Skeletal muscle satellite cell (primary cell): ENCODE data around the gene PRPF8.
"Not testable (repeated sequence)": the region's sequence is repeated elsewhere in the genome, so short reads cannot be mapped to it uniquely, and the experiment has no call there.

ENCODE experiments used
- H3K27me3 ChIP-seq: 2 replicates; pipeline ENCODE4 v1.7.0; 2013; ENCODE audit warnings: low read length; ENCODE audit not compliant: control insufficient read depth, insufficient read depth
- H3K36me3 ChIP-seq: 2 replicates; pipeline ENCODE4 v1.7.0; 2013; ENCODE audit warnings: mild to moderate bottlenecking, control low read depth, low read length; ENCODE audit not compliant: insufficient read depth
- H3K4me1 ChIP-seq: 2 replicates; pipeline ENCODE4 v1.7.0; 2013; ENCODE audit warnings: low read length; ENCODE audit not compliant: control insufficient read depth, insufficient read depth
- H3K4me2 ChIP-seq: 2 replicates; pipeline ENCODE4 v1.7.0; 2013; ENCODE audit warnings: mild to moderate bottlenecking, low read length
- H3K4me3 ChIP-seq: 2 replicates; pipeline ENCODE4 v1.7.0; 2013; ENCODE audit warnings: low read length
- H3K9ac ChIP-seq: 2 replicates; pipeline ENCODE4 v1.7.0; 2013; ENCODE audit warnings: mild to moderate bottlenecking, low read depth, low read length, moderate library complexity
- H3K9me3 ChIP-seq: replicated peaks from 2 replicates; pipeline ENCODE4 v1.7.0; 2013; ENCODE audit warnings: mild to moderate bottlenecking, control low read depth, low read length

The PRPF8 gene

DNA sequence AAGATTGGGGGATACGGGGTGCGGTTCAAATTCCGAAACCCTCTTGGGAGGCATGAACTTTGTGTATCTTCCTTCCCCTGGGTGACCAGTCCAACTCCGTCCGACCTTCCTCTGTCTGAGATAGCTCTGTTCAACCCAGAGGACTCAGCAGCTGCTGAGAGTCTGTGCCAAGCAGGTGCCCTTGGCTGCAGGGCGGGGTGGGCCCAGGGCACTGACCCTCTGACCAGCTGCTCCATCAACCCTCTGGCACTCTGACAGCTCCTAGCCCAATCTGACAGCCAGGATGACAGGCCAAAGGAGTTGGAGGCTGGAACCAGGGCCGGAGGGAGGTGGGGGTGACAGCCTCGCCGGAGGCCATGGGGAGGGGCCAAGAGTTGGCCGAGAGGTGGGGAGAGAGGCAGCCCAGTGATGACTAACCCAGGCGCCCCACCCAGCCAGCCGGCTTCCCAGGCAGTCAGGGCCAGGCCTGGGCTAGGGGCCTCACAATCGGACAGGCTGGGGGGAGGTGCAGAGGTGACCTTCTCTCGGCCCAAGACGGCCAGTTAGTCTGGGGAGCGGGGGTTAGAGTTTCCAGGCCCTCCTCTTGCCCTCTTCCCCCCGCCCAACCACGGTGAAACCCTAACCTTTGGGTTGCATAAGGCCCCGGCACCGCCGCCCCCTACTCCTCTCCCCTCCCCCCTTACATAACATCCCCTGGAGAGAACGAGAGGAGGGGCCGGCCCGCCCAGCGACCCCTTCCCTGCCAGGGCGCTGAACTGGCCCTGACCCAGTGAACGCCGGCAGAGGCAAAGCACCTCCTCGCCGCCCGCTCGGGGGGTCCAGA lies 30.5 kb upstream of the PRPF8 start:
- Histone ChIP-seq H3K4me1 (peaks cover 56% of the 10 kb centered on the region), H3K27me3 (no peaks in the 10 kb centered on the region), H3K9me3 (no peaks in the 10 kb centered on the region), H3K36me3 (peaks cover 39% of the 10 kb centered on the region), H3K4me3 (peak overlapping the region; percentile 79), H3K9ac (peak overlapping the region; percentile 91), H3K4me2 (peak overlapping the region; percentile 99)

DNA sequence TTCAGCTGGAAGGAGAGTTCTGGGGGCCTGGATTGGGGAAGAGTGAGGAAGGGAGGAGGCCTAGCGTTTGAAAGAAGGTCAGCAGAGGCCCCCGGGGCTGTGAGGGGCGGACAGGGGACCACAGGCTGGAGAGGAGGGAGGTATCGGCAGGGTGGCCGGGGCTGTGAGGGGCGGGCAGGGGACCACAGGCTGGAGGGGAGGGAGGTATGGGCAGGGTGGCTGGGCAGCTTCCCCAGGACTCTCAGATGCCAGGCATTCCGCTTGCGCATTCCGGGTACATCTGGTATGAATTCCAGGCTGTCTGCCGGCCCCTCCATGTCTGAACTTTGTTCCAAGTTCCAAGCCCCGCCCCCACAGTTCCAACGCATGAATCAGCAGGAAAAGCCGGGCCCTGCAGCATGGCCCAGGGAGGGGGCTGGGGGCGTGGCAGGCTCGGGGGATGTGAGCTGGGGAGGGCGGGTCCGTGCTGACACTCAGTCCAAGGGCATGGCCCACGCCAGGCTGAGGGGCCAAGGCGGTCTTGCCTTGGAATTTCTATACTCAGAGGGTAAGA lies 29.8 kb upstream of the PRPF8 start:
- Histone ChIP-seq H3K9me3 (no peaks in the 10 kb centered on the region), H3K9ac (peak overlapping the region; percentile 95), H3K4me1 (peaks cover 54% of the 10 kb centered on the region), H3K4me2 (peak overlapping the region; percentile 99), H3K27me3 (no peaks in the 10 kb centered on the region), H3K36me3 (peaks cover 39% of the 10 kb centered on the region), H3K4me3 (peak overlapping the region; percentile 79)

DNA sequence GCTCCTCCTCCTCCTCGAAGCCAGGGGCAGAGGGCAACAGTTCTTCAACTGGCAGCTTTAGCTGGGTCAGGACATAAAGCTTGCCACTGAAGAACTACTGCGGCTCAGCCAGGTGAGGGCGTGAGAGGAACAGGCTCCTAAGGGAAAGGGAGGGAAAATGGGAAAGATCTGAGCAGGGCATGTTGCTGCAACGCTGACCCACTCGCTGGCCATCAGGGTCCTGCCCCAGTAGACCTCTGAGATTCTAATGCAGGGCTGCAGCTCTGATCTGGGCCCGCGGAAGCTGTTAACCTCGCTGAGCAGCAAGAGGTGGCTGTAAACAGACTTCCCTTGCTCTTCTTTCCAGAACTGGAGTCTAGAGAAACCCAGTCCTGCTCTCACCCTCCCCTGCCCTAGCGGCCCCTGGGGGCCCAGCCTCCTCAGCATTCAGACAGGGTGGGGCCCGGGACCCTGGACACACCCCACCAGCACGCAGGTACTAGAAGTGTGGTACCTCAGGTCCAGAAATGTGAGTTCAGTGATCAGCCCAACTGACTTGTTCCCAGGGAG lies 29.3 kb upstream of the PRPF8 start:
- Histone ChIP-seq H3K9me3 (no peaks in the 10 kb centered on the region), H3K27me3 (no peaks in the 10 kb centered on the region), H3K36me3 (peaks cover 39% of the 10 kb centered on the region), H3K4me1 (peaks cover 54% of the 10 kb centered on the region), H3K9ac (peak overlapping the region; percentile 95), H3K4me3 (peak overlapping the region; percentile 79), H3K4me2 (peak overlapping the region; percentile 99)

DNA sequence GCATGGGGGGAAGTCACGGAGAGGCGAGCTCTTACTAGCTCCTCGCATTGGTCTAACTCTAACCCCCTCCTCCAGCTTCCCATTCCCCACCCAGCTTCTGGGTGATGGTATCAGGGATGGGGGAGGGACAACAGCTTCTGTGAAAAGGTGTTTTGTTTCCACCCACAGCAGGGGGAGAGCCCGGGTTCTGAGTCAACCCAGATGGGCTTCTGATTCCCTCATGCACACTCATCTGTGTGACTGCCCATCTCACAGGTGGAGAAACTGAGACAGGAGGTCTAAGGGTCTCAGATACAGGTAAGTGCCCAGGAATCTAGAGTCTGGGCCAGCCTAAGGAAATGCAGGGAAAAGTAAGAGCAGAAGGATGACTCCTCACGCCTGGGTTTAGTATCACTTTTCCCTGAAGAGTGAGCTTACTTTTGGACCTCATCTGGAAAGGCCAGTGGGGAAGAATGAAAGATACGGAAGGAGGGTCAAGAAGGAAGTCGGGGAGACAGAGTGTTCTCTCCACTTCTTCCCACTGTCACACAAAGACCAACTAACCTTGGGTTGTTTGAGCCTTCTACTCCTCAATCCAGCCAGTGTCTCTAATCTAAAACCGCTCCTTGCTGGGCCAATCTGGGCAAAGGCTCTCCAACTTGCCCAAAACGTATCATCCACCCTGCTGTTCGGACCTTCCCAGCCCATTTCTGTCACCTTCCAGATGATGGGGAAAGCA lies 28.7 kb upstream of the PRPF8 start:
- Histone ChIP-seq H3K9ac (peak overlapping the region; percentile 95), H3K4me2 (peak overlapping the region; percentile 99), H3K4me3 (peak overlapping the region; percentile 79), H3K4me1 (peaks cover 49% of the 10 kb centered on the region), H3K9me3 (no peaks in the 10 kb centered on the region), H3K36me3 (peaks cover 39% of the 10 kb centered on the region), H3K27me3 (no peaks in the 10 kb centered on the region)

DNA sequence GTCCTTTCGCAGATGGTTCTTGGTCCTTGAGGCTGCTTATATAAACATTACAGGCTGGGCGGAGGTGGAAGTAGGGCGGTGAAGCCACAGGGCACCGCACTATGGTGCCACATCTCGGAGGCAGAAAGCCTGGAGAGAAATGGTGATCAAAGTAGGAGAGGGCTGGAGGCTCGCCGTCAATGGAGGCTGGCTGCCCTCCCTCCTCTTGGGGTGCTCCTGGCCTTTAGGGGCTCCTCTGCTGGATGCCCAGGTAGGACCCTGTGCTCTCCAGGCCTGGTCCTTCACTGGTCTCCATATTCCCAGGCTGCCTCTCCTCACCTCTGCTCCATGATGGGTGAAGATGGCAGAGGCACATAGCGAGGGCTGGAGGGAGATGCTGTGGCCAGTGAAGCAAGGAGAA lies 27.6 kb upstream of the PRPF8 start:
- Histone ChIP-seq H3K4me2 (peak overlapping the region; percentile 99), H3K36me3 (peaks cover 39% of the 10 kb centered on the region), H3K4me1 (peaks cover 39% of the 10 kb centered on the region), H3K4me3 (peak overlapping the region; percentile 79), H3K9me3 (no peaks in the 10 kb centered on the region), H3K9ac (peak overlapping the region; percentile 95), H3K27me3 (no peaks in the 10 kb centered on the region)

DNA sequence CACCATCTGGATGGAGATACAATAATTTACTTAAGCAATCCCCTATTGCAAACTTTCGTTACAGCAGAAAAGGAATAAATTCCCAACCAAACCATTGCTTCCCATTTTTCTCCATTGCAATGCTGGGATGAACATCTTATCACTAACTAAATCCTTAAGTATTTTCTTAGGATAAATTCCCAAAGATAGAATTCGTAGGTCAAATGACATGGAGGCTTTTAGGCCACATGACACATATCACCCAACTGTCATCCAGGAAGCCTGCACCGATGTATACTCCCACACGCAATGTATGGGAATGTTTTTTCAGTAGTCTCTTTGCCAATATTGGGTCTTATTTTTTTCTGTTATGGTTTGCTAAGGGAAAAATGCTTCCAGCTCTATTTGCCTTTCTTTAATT lies 27.1 kb upstream of the PRPF8 start:
- Histone ChIP-seq H3K27me3 (no peaks in the 10 kb centered on the region), H3K36me3 (peaks cover 39% of the 10 kb centered on the region), H3K4me3 (peak overlapping the region; percentile 79), H3K9ac (no peak overlapping the region), H3K9me3 (no peaks in the 10 kb centered on the region), H3K4me2 (peak overlapping the region; percentile 99), H3K4me1 (peaks cover 39% of the 10 kb centered on the region)

DNA sequence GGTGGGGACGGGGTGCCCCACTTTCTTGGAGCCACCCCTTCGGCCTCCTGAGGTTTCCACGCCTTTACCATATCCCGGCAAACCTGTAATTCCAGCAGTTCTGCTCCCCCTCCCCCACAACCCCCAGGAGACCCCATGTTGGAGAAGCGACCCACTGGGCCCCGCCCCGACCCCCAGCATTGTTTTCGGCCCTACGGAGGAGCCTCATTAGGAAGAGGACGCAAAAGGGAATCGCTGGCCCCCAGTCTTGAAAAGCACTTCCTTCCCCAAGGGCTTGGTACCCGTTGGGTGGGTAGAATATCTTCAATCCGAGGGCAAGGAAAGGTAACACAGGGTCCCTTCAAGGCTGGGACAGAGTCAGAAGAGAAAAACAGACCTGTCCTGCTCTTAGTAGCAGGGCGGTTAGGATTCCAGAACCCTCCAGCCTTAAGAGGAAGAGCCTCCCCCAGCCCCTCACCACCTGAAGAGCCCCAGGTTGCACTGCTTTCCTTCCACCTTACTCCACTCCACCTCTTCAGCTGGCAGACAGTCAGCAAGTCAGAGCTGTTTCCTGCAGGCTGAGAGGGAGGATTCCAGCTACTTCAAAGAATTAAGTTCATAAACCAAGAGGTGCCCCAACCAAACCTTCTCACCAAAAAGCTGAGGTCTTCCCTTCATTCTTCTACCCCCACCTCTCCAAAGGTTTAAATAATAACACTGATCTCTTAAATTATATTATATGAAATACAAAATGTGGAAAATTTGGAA lies 26.3 kb upstream of the PRPF8 start:
- Histone ChIP-seq H3K9ac (peak overlapping the region; percentile 80), H3K4me1 (peaks cover 39% of the 10 kb centered on the region), H3K36me3 (peaks cover 39% of the 10 kb centered on the region), H3K27me3 (no peaks in the 10 kb centered on the region), H3K4me2 (peak overlapping the region; percentile 99), H3K9me3 (no peaks in the 10 kb centered on the region), H3K4me3 (peak overlapping the region; percentile 74)

DNA sequence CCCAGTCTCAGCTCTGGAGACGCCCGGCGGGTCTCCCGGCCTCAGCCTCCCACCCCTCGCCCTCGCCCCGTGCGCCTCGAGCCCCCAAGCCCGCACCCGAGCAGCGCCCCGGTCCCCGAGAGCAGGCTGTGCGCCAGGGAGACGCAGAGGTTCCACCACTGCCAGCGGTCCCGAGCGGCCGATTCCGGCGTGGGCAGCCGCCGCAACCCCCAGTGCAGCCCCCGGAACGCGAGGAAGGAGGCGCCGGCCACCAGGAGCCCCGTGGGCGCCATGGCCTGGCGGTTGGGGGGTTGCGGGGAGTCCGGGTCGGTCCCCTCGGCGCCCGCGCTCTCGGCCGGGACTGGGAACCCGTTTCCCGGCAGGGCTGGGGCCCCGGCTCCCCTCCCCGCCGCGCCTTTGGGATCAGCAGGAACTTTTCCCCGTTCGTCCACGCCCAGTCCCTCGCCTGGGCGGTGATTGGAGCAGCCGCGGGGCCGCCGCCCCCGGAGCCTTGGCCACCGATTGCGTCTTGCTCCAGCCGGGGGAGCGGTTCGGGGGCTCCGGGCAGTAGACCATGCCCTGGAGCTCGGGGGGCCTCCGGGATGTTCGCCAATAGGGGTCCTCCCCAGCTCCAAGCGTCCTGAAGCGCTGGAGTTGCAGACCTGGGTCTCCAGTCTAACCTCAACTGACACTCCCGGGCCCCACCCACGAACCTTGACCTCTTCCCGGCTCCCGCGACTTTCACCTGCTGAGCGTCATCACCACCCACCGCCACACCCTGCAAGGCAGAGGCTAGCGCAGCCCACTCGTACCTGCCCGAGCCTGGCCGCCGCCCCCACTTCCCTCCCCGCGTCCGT lies 25.5 kb upstream of the PRPF8 start, which contains the start of gene TLCD2:
Gene TLCD2, minus strand, starts transcription at position 407 of the 836 bp plus-strand sequence. Its CDS starts 135 bp downstream, at position 272.
- Histone ChIP-seq H3K4me3 (peak within 1 kb of the TSS; percentile 74), H3K27me3 (no peaks in the 10 kb centered on the region), H3K4me2 (peak within 1 kb of the TSS; percentile 99), H3K9me3 (no peaks in the 10 kb centered on the region), H3K9ac (peak within 1 kb of the TSS; percentile 80), H3K36me3 (peaks cover 39% of the 10 kb centered on the region), H3K4me1 (peaks cover 39% of the 10 kb centered on the region)

DNA sequence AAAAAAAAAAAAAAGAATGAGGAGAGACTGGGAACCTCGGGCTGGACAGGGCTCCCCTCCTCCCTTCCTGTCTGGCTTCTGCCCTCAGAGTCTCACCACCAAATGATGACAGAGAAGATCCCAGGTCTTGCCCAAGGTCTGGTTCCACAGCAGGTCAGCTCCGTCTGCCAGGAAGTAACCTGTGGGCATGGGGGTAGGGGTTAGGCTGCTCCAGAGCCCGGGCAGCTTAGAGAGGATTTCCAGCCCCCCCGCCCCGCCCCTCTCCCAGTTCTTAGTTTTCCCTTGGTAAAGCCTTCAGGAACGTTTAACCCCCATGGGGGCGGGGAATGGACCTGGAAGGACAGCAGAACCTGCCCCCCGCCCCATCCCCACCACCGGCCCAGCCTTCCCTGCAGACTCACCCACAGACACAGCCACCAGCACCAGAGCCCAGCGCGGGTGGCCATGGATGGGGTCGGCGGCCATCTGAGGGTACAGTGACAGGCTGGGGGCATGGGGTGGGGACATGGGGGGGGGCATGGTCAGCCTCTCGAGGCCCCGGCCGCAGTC lies 24.8 kb upstream of the PRPF8 start:
- no peak overlapping the region for H3K4me3 ChIP-seq
- H3K36me3 ChIP-seq = peaks cover 36% of the 10 kb centered on the region
- H3K27me3 ChIP-seq = no peaks in the 10 kb centered on the region
- H3K9ac ChIP-seq = no peak overlapping the region
- peaks cover 39% of the 10 kb centered on the region for H3K4me1 ChIP-seq
- H3K4me2 ChIP-seq = peak overlapping the region; percentile 99
- H3K9me3 ChIP-seq = no peaks in the 10 kb centered on the region

DNA sequence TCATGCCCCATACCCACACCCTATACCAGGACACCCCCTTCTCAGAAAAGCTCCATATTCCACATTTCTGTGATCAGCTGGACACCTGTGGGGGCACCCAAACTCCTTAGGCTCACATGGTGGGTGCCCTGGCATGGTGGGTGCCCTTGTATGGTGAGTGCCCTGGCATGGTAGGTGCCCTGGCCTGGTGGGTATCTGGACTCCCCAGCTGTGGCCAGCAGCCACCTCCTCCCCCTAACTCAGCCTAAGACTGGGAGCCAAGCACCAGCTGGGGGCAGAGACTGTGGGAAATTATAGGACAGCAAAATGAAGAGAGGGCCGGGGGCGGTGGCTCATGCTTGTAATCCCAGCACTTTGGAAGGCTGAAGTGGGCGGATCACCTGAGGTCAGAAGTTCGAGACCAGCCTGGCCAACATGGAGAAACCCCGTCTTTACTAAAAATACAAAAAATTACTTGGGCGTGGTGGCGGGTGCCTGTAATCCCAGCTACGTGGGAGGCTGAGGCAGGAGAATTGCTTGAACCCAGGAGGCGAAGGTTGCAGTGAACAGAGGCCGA lies 24.2 kb upstream of the PRPF8 start:
- H3K36me3 ChIP-seq = peaks cover 31% of the 10 kb centered on the region
- H3K4me3 ChIP-seq, H3K27me3 ChIP-seq: not testable (repeated sequence)

More for the DNA sequence above, 24.2 kb upstream of the PRPF8 start:
- not testable (repeated sequence) for H3K4me2 ChIP-seq, H3K9me3 ChIP-seq, H3K9ac ChIP-seq
- peaks cover 35% of the 10 kb centered on the region for H3K4me1 ChIP-seq
